AG09319 (cell line): ENCODE data around the gene COL23A1.
"Not testable (repeated sequence)": the region's sequence is repeated elsewhere in the genome, so short reads cannot be mapped to it uniquely, and the experiment has no call there.

ENCODE experiments used
- DNase-seq: peaks from one replicate; pipeline ENCODE4 v3.0.0-alpha.2; 2010; ENCODE audit warnings: low read depth; ENCODE audit errors: extremely low read depth
- TF ChIP-seq, protein P1 (sequence below): IDR thresholded peaks from 2 replicates; pipeline ENCODE4 v1.5.1; 2011; ENCODE audit warnings: low read depth, mild to moderate bottlenecking, inconsistent platforms, low read length, moderate library complexity

COL23A1 gene

DNA sequence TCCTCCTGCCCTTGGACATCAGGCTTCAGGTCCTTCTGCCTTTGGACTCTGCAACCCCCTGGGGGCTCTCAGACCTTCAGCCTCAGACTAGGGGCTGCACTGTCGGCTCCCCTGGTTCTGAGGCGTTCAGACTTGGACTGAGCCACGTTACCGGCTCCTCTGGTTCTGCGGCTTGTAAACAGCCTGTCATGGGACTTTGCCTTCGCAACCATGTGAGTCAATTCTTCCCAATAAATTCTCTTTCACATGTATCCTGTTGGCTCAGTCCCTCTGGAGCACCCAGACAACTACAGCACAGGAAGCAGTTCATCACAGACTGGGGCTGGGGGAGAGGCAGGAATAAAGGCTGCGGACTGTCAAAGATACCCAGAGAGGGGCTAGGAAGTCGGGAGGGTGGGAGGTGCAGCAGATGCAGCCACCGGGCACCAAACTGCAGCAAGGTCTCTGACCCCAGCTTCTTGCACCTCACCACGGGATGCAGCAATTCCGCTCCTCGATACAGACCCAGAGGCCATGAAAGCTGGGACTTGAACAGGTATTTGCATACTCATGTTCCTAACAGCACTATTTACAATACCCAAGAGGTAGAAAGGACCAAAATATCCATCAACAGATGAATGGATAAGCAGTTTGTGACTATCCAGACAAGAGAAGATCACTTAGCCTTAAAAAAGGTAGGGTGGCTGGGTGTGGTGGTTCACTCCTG, 100.8 kb downstream of the COL23A1 start:
- DNase-seq: no peak
- TF ChIP-seq, protein P1, sequence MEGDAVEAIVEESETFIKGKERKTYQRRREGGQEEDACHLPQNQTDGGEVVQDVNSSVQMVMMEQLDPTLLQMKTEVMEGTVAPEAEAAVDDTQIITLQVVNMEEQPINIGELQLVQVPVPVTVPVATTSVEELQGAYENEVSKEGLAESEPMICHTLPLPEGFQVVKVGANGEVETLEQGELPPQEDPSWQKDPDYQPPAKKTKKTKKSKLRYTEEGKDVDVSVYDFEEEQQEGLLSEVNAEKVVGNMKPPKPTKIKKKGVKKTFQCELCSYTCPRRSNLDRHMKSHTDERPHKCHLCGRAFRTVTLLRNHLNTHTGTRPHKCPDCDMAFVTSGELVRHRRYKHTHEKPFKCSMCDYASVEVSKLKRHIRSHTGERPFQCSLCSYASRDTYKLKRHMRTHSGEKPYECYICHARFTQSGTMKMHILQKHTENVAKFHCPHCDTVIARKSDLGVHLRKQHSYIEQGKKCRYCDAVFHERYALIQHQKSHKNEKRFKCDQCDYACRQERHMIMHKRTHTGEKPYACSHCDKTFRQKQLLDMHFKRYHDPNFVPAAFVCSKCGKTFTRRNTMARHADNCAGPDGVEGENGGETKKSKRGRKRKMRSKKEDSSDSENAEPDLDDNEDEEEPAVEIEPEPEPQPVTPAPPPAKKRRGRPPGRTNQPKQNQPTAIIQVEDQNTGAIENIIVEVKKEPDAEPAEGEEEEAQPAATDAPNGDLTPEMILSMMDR: no peak

GRCh38 chr5:178488696-178489095, 101.5 kb downstream of the COL23A1 start:
- TF ChIP-seq, protein P1: no peak
- DNase-seq: no peak

DNA sequence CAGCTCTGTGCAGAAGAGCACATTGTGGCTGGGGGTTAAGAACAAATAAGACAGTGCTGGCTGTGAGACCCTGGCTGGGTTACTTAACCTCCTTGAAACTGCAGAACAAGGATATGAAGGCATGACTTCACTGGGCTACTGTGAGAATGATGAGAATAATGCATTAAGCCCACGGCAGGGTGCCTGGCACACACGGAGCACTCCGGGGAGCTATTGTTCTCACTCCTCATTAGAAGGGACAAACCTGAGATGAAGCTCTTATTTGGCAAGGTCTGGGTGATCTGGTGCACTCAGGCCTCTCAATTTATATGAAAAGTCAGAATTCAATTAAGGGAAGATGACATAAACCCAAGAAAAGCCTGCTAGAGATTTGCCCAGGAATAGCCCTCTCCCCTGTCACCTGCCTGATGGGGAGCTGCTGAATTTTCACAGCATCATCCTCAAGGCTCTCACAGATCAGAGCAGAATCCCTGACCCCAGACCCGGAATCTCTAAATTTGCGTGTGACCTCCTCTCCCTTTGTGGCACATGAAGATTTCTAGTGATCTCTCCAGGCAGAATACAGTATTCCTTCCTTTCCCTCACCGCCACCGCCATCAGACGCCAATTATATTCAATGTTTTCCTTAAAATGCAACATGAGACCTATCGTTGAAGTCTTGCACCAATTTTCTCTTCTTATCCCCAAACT, 102.1 kb downstream of the COL23A1 start:
- DNase-seq: no peak
- TF ChIP-seq, protein P1: no peak

- not testable (repeated sequence) for DNase-seq
Observed at GRCh38 chr5:178486878-178487512, 103.2 kb downstream of the COL23A1 start.

- TF ChIP-seq, protein P1: no peak
- DNase-seq: no peak
Observed at GRCh38 chr5:178486239-178486641, 104.0 kb downstream of the COL23A1 start.

DNA sequence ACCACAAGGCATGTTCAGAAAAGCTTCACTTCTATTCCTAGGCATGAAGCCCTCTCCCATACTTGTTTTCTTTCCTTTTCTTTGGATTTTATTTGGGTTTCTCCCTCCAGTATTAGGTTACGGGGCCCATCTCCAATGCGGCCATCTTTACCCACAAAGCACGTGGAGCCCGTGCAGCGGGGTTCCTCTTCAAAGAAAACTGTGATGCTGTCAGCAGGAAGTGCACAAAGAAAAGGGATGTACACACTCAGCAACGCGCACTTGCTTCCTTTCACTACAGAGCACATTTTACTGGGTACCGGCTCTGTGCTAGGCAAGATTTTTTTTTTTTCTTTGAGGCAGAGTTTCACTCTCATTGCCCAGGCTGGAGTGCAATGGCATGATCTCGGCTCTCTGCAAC, 106.6 kb downstream of the COL23A1 start:
- TF ChIP-seq, protein P1: no peak
- DNase-seq: no peak

- TF ChIP-seq, protein P1: no peak
- no peak for DNase-seq
Observed at GRCh38 chr5:178479261-178479660, 110.9 kb downstream of the COL23A1 start.
